GM19438 (cell line): ENCODE measurements around the gene ENTPD6.

Experiments used
- ATAC-seq: cut with Tn5 transposase; IDR thresholded peaks from one replicate; pipeline ENCODE4 v1.9.1; 2021; ENCODE audit warnings: low read depth; ENCODE audit not compliant: unreplicated experiment

ENTPD6 gene

DNA sequence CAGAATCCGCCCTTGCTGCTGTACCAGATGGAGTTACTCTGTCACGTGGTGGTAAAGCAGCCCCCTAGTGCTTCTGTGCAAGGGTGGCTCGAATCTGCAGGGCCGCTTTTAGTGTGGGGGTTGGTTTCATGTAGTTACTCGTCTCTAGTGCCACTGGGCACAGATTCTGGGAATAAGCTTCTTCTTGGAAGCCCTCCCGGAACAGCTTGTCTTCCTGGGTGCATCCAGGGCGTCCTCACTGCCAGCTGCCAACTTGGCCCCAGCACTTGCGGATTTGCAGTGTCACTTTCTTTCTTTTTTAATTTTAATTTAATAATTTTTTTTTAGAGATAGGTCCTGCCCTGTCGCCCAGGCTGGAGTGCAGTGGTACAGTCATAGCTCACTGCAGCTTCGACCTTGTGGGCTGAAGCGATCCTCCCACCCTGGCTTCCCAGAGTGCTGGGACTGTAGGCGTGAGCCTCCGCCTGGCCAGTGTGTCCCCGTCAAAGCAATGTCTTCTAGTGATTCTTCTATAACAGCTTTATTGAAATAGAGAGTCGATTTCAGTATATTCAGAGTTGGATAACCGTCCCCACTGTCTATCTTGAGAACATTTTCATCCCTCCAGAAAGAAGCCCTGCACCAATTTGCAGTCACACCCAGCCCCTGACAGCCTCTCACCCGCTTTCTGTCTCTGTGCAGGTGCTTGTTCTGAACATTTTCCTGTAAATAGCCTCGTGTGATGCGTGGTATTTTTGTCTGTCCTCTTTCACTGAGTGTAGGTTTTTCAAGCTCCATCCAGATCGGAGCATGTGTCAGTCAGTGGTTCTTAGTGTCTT is 78.2 kb downstream of the ENTPD6 start:
- no peak for ATAC-seq

- no peak for ATAC-seq
Measured at GRCh38 chr20:25274481-25274880, 79.0 kb downstream of the ENTPD6 start.

GRCh38 chr20:25274891-25275812 is 79.6 kb downstream of the ENTPD6 start:
- no peak for ATAC-seq

- no peak for ATAC-seq
Measured at GRCh38 chr20:25275813-25276532, 80.5 kb downstream of the ENTPD6 start.
